Erythroblast (primary cell): ENCODE measurements around the gene MBD1.

Source experiments
- GATA1 ChIP-seq: IDR thresholded peaks from 2 replicates; pipeline ENCODE4 v1.6.1; 2011; ENCODE audit warnings: low read depth, mild to moderate bottlenecking, control low read depth, low read length, moderate library complexity
- POLR2A ChIP-seq: IDR thresholded peaks from 2 replicates; pipeline ENCODE4 v1.6.1; 2011; ENCODE audit warnings: mild to moderate bottlenecking, low read length

DNA sequence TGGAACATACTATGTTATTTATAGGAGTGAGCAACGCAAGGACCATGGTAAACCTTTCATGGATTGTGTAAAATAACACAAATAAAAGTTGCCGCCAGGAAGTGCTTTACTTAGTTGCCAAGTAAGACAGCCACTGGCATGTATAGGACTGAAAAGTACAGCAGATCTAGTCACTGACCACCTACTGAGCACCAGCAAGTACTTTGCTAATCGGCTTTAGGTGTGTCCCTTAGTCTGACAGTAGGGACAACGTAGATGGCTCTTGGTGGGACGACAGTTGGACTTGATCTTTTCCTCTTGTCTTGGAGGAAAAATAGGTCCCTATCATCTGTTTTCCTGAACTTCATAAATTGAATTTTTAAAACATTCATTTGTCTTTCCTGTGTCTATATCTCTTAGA, 19.8 kb upstream of the MBD1 start:
- TF ChIP-seq POLR2A (no peak), GATA1 (no peak)
